Limb (tissue), 2 donors: ENCODE measurements around the gene NKX2-1.
"Not testable (repeated sequence)": the region's sequence is repeated elsewhere in the genome, so short reads cannot be mapped to it uniquely, and the experiment has no call there.

ENCODE experiments used
- DNase-seq, 2 donors: peaks; one replicate each; pipeline ENCODE4 v3.0.0-alpha.2; 2016; ENCODE audit errors: extremely low spot score in 2 of 2

Gene NKX2-1

GRCh38 chr14:36505892-36506731, 13.9 kb downstream of the NKX2-1 start:
- DNase-seq = no peak

GRCh38 chr14:36505181-36505815, 14.7 kb downstream of the NKX2-1 start:
- DNase-seq = peak in 1 of 2 donors; percentile 48

GRCh38 chr14:36504771-36505175, 15.3 kb downstream of the NKX2-1 start:
- DNase-seq = no peak

GRCh38 chr14:36503771-36504741, 16.0 kb downstream of the NKX2-1 start:
- DNase-seq = peak in 1 of 2 donors; percentile 51

- no peak for DNase-seq
These were observed 17.2 kb downstream of the NKX2-1 start for GRCh38 chr14:36502558-36503508.

- DNase-seq = no peak
These were observed 21.1 kb downstream of the NKX2-1 start for GRCh38 chr14:36498938-36499337.

- DNase-seq = no peak
These were observed 23.7 kb downstream of the NKX2-1 start for GRCh38 chr14:36496346-36496745.

GRCh38 chr14:36495666-36496065, 24.4 kb downstream of the NKX2-1 start:
- DNase-seq = no peak

- DNase-seq = no peak
These were observed 26.3 kb downstream of the NKX2-1 start for GRCh38 chr14:36493761-36494160.

- no peak for DNase-seq
These were observed 34.3 kb downstream of the NKX2-1 start for GRCh38 chr14:36485773-36486172.

- DNase-seq = no peak
These were observed 40.7 kb downstream of the NKX2-1 start for GRCh38 chr14:36479344-36479743.

GRCh38 chr14:36478782-36479181, 41.2 kb downstream of the NKX2-1 start:
- DNase-seq = no peak

GRCh38 chr14:36477266-36477665, 42.8 kb downstream of the NKX2-1 start:
- DNase-seq = no peak

GRCh38 chr14:36476061-36476460, 44.0 kb downstream of the NKX2-1 start:
- not testable (repeated sequence) for DNase-seq

- DNase-seq = no peak
These were observed 45.4 kb downstream of the NKX2-1 start for GRCh38 chr14:36474593-36474992.

- no peak for DNase-seq
These were observed 48.6 kb downstream of the NKX2-1 start for GRCh38 chr14:36471431-36471830.

GRCh38 chr14:36467332-36467731, 52.7 kb downstream of the NKX2-1 start:
- no peak for DNase-seq
